Suprapubic skin (tissue), 3 donors: Measurements from ENCODE around the gene ZNF577.

Source experiments
- POLR2AphosphoS5 ChIP-seq, 3 donors: sonication (generic); formaldehyde crosslinking; IDR thresholded peaks; one replicate each; pipeline ENCODE4 v1.6.1; 2017; ENCODE audit warnings: antibody characterized with exemption in 3 of 3
- TF ChIP-seq, protein P1 (sequence below), 2 donors: fragments of 200-600 bp in 1 of 2; fragments of 450-650 bp in 1 of 2; sonication (generic) in 1 of 2; IDR thresholded peaks; one replicate each; pipeline ENCODE4 v1.5.1; 2016 to 2019; ENCODE audit warnings: antibody characterized with exemption in 2 of 2, mild to moderate bottlenecking in 1 of 2, moderate library complexity in 1 of 2

DNA sequence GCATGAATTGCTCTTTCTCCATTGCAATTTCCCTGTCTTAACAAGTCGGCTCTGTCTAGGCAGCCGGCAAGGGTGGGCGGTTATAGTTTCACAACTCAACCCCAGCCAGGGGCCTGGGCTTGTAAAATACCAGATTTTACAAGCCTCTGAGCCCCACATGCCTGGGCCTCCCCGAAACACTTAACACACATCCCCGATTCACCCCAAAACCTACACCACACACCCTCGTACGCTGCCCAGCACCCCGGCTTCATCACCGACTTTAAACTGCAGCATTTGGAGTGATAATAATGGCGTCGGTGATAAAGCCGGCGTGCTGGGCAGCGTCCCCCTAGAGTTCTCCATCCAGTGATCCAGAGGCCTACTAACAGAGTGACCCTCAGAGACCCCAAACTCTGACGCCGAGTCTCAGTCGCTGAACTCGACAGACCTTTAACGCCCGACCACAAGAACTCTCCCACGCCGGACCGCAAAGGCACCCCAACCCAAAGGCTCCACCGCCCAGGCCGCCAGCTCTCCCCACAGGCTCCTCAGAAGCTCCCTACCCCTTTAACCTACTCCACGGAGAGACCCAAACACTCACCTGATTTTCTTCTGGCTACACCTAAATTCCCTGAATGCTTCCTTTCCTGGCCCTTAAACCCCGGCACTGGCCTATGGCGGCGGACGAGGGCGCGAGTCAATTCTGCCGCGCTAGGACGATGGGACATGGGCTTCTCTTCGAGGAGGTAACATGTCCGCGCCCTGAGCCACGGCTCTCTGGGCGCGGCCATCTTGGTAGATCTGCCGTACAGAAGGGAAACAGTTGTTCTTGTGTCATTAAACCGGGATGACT, 16.8 kb upstream of the ZNF577 start, which contains the start of gene ZNF649:
- TF ChIP-seq, protein P1, sequence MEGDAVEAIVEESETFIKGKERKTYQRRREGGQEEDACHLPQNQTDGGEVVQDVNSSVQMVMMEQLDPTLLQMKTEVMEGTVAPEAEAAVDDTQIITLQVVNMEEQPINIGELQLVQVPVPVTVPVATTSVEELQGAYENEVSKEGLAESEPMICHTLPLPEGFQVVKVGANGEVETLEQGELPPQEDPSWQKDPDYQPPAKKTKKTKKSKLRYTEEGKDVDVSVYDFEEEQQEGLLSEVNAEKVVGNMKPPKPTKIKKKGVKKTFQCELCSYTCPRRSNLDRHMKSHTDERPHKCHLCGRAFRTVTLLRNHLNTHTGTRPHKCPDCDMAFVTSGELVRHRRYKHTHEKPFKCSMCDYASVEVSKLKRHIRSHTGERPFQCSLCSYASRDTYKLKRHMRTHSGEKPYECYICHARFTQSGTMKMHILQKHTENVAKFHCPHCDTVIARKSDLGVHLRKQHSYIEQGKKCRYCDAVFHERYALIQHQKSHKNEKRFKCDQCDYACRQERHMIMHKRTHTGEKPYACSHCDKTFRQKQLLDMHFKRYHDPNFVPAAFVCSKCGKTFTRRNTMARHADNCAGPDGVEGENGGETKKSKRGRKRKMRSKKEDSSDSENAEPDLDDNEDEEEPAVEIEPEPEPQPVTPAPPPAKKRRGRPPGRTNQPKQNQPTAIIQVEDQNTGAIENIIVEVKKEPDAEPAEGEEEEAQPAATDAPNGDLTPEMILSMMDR (IDR thresholded peaks at IDR 0.05), result no peak
- peak in 1 of 3 donors; percentile 27 for TF ChIP-seq POLR2AphosphoS5 (IDR thresholded peaks at IDR 0.05)
